Inflammatory macrophage treated with lipopolysaccharide for 4 hours (primary cell): ENCODE data around the gene YPEL3.
A peak's percentile ranks its signal among the peaks of the same experiment; 100 is the strongest.

Experiments
- DNase-seq: peaks from one replicate; pipeline ENCODE4 v3.0.0-alpha.2; 2020

The YPEL3 gene

GRCh38 chr16:30068333-30068732 is 27.7 kb downstream of the YPEL3 start:
- DNase-seq = no peak

- DNase-seq = no peak
These were observed 28.5 kb downstream of the YPEL3 start for GRCh38 chr16:30067584-30067916.

GRCh38 chr16:30066761-30067583 is 29.0 kb downstream of the YPEL3 start:
- peak; percentile 63 for DNase-seq

GRCh38 chr16:30065943-30066760 is 29.9 kb downstream of the YPEL3 start:
- DNase-seq = peak; percentile 73

GRCh38 chr16:30065102-30065942 is 30.7 kb downstream of the YPEL3 start, which contains the start of gene ALDOA:
Gene ALDOA, plus strand, starts transcription at chr16:30065760. Its CDS starts 1,138 bp downstream, at chr16:30066898.
- peak; percentile 99 for DNase-seq

GRCh38 chr16:30064729-30065101 is 31.3 kb downstream of the YPEL3 start:
- no peak for DNase-seq

GRCh38 chr16:30063893-30064728 is 31.9 kb downstream of the YPEL3 start:
- peak; percentile 35 for DNase-seq

GRCh38 chr16:30063278-30063892 is 32.6 kb downstream of the YPEL3 start:
- DNase-seq = no peak

GRCh38 chr16:30060836-30061554 is 35.0 kb downstream of the YPEL3 start:
- DNase-seq = no peak

- DNase-seq = no peak
These were observed 35.7 kb downstream of the YPEL3 start for GRCh38 chr16:30060346-30060745.

GRCh38 chr16:30054959-30055553 is 41.0 kb downstream of the YPEL3 start:
- DNase-seq = peak; percentile 41

- no peak for DNase-seq
These were observed 41.6 kb downstream of the YPEL3 start for GRCh38 chr16:30054451-30054850.

- DNase-seq = no peak
These were observed 42.5 kb downstream of the YPEL3 start for GRCh38 chr16:30053376-30054015.

GRCh38 chr16:30052671-30053372 is 43.2 kb downstream of the YPEL3 start:
- DNase-seq = peak; percentile 92

- no peak for DNase-seq
These were observed 44.5 kb downstream of the YPEL3 start for GRCh38 chr16:30051518-30051917.

GRCh38 chr16:30049871-30050270 is 46.1 kb downstream of the YPEL3 start:
- DNase-seq = no peak

- DNase-seq = no peak
These were observed 49.4 kb downstream of the YPEL3 start for GRCh38 chr16:30046588-30046987.

- no peak for DNase-seq
These were observed 49.8 kb downstream of the YPEL3 start for GRCh38 chr16:30046178-30046577.
